ENCODE results near the gene NAV3. TPM values are rescaled to one million over a fixed set of nuclear protein-coding genes. Genes with fewer than 3 reads are reported as not detected.

NAV3 gene
- total and polyA plus RNA-seq, 2 experiments from 2014 or later = 1.2 to 9.0 TPM

- no peak for TF ChIP-seq CTCF (IDR thresholded peaks at IDR 0.05; ENCODE audit: low read depth, low read length)
- Histone ChIP-seq H3K9me3 (ENCODE audit: low read depth) (no peaks in the 10 kb centered on the region), H3K36me3 (no peaks in the 10 kb centered on the region), H3K27ac (no peak overlapping the region), H3K4me1 (ENCODE audit: low read depth) (no peaks in the 10 kb centered on the region), H3K4me3 (no peak overlapping the region), H3K27me3 (no peaks in the 10 kb centered on the region)
- no peak for DNase-seq (ENCODE audit: low read depth in 1 of 2, low spot score in 1 of 2)
These were observed 251.1 kb downstream of the NAV3 start for GRCh38 chr12:78081590-78082314.

GRCh38 chr12:78085542-78086182 is 255.0 kb downstream of the NAV3 start:
- Histone ChIP-seq H3K36me3 (no peaks in the 10 kb centered on the region), H3K4me3 (no peak overlapping the region), H3K4me1 (ENCODE audit: low read depth) (no peaks in the 10 kb centered on the region), H3K27me3 (no peaks in the 10 kb centered on the region), H3K9me3 (ENCODE audit: low read depth) (no peaks in the 10 kb centered on the region), H3K27ac (no peak overlapping the region)
- TF ChIP-seq CTCF (IDR thresholded peaks at IDR 0.05; ENCODE audit: low read depth, low read length) = no peak
- peak in 1 of 2 donors; percentile 49 for DNase-seq (ENCODE audit: low read depth in 1 of 2, low spot score in 1 of 2)

- no peak for DNase-seq (ENCODE audit: low read depth in 1 of 2, low spot score in 1 of 2)
- Histone ChIP-seq H3K4me1 (ENCODE audit: low read depth) (no peaks in the 10 kb centered on the region), H3K9me3 (ENCODE audit: low read depth) (peaks cover 3% of the 10 kb centered on the region), H3K36me3 (no peaks in the 10 kb centered on the region), H3K4me3 (no peak overlapping the region), H3K27me3 (no peaks in the 10 kb centered on the region), H3K27ac (no peak overlapping the region)
- TF ChIP-seq CTCF (IDR thresholded peaks at IDR 0.05; ENCODE audit: low read depth, low read length) = no peak
These were observed 256.1 kb downstream of the NAV3 start for GRCh38 chr12:78086553-78087362.

- Histone ChIP-seq H3K9me3 (ENCODE audit: low read depth) (peaks cover 3% of the 10 kb centered on the region), H3K27me3 (no peaks in the 10 kb centered on the region), H3K36me3 (no peaks in the 10 kb centered on the region), H3K4me1 (ENCODE audit: low read depth) (no peaks in the 10 kb centered on the region), H3K27ac (no peak overlapping the region), H3K4me3 (no peak overlapping the region)
- no peak for DNase-seq (ENCODE audit: low read depth in 1 of 2, low spot score in 1 of 2)
- no peak for TF ChIP-seq CTCF (IDR thresholded peaks at IDR 0.05; ENCODE audit: low read depth, low read length)
These were observed 256.6 kb downstream of the NAV3 start for GRCh38 chr12:78087363-78087675.

GRCh38 chr12:78088391-78088832 is 257.7 kb downstream of the NAV3 start:
- no peak overlapping the region for H3K4me3 ChIP-seq
- H3K4me1 ChIP-seq (ENCODE audit: low read depth) = no peaks in the 10 kb centered on the region
- no peaks in the 10 kb centered on the region for H3K36me3 ChIP-seq
- H3K27ac ChIP-seq = no peak overlapping the region
- peak in 1 of 2 donors; percentile 30 for DNase-seq (ENCODE audit: low read depth in 1 of 2, low spot score in 1 of 2)
- no peaks in the 10 kb centered on the region for H3K27me3 ChIP-seq
- no peak for TF ChIP-seq CTCF (IDR thresholded peaks at IDR 0.05; ENCODE audit: low read depth, low read length)
- peaks cover 3% of the 10 kb centered on the region for H3K9me3 ChIP-seq (ENCODE audit: low read depth)

Measured in cardiac muscle cell (in vitro differentiated cells and primary cell).